Esophagus muscularis mucosa (tissue), 4 donors: ENCODE measurements around the gene IGSF23. TPM values are rescaled to one million over a fixed set of nuclear protein-coding genes. Genes with fewer than 3 reads are reported as not detected.
A peak's percentile ranks its signal among the peaks of the same experiment; 100 is the strongest.

ENCODE experiments used
- DNase-seq: peaks from one replicate; pipeline ENCODE4 v3.0.0-alpha.2; 2017; ENCODE audit errors: extremely low spot score
- H3K27ac ChIP-seq, 4 donors: fragments of 200-600 bp; sonication (generic); replicated peaks in 1 of 4; 1 replicate in 3 of 4; 2 replicates in 1 of 4; pipeline ENCODE4 v1.5.1; 2016 to 2019; ENCODE audit warnings: mild to moderate bottlenecking in 1 of 4
- H3K27me3 ChIP-seq, 4 donors: fragments of 200-600 bp; sonication (generic); one replicate each; pipeline versions ENCODE4 v1.5.1 to v1.6.0; 2016 to 2019
- H3K36me3 ChIP-seq, 4 donors: fragments of 200-600 bp; sonication (generic); one replicate each; pipeline ENCODE4 v1.5.1; 2016 to 2019
- H3K4me1 ChIP-seq, 4 donors: fragments of 200-600 bp; sonication (generic); one replicate each; pipeline ENCODE4 v1.5.1; 2016 to 2019
- H3K4me3 ChIP-seq, 4 donors: fragments of 200-600 bp; sonication (generic); 1 replicate in 2 of 4; 2 replicates in 2 of 4; pipeline ENCODE4 v1.5.1; 2016 to 2019; ENCODE audit warnings: mild to moderate bottlenecking in 4 of 4, moderate library complexity in 1 of 4
- H3K9me3 ChIP-seq, 4 donors: fragments of 200-600 bp; sonication (generic); 1 replicate in 3 of 4; 2 replicates in 1 of 4; pipeline ENCODE4 v1.5.1; 2016 to 2019
- CTCF ChIP-seq, 3 experiments: fragments of 200-600 bp in 2 of 3; fragments of 450-650 bp in 1 of 3; sonication (generic) in 2 of 3; IDR thresholded peaks; one replicate each; pipeline ENCODE4 v1.5.1; 2017 to 2019; ENCODE audit warnings: antibody characterized with exemption in 3 of 3, mild to moderate bottlenecking in 2 of 3, moderate library complexity in 1 of 3
- EP300 ChIP-seq: sonication (generic); formaldehyde crosslinking; IDR thresholded peaks from one replicate; pipeline ENCODE4 v1.6.1; 2017; ENCODE audit warnings: antibody characterized with exemption
- POLR2A ChIP-seq: fragments of 450-650 bp; IDR thresholded peaks from one replicate; pipeline ENCODE4 v1.6.1; 2017; ENCODE audit warnings: antibody characterized with exemption, moderate library complexity, mild to moderate bottlenecking, low read depth
- POLR2AphosphoS5 ChIP-seq, 2 donors: sonication (generic); formaldehyde crosslinking; IDR thresholded peaks; one replicate each; pipeline ENCODE4 v1.6.1; 2017; ENCODE audit warnings: antibody characterized with exemption in 2 of 2
- WGBS: methylation state at CpG from one replicate; pipeline ENCODE4 v1.1.5; 2018; 5-methylcytosine and 5-hydroxymethylcytosine counted together
- intact Hi-C: fragments of 100-400 bp; cut with DNase I; formaldehyde crosslinking; loops from one replicate; pipeline ENCODE4 v1.15.1; 2023
- total RNA-seq, 4 donors: library from RNA; depleted of rRNA; stranded (reverse); fragments of >200 nt; gene quantifications; one replicate each; pipeline versions ENCODE4 v1.1.0 to v1.2.1, GENCODE V29; 2016

The IGSF23 gene
- total RNA-seq, 4 donors from 2014 or later, result not detected

- Histone ChIP-seq H3K27me3 (peaks cover 0 to 29% (median 0%) of the 10 kb centered on the region in 4 donors), H3K27ac (peak overlapping the region in 1 of 4 donors; percentile 19), H3K4me1 (peaks cover 0 to 16% (median 4%) of the 10 kb centered on the region in 4 donors), H3K4me3 (no peak overlapping the region), H3K9me3 (peaks cover 0 to 2% (median under 1%) of the 10 kb centered on the region in 4 donors), H3K36me3 (no peaks in the 10 kb centered on the region)
- intact Hi-C loops, result no loop called here
- no peak for DNase-seq
- no peak for TF ChIP-seq EP300
- TF ChIP-seq POLR2AphosphoS5 (IDR thresholded peaks at IDR 0.05), result peak in 1 of 2 donors; percentile 28
- TF ChIP-seq POLR2A, result no peak
- no peak for TF ChIP-seq CTCF (IDR thresholded peaks at IDR 0.05)
- WGBS, result 77% methylated on average over 8 of the region's 8 CpGs
Observed at GRCh38 chr19:44603201-44603945, 10.0 kb upstream of the IGSF23 start.

DNA sequence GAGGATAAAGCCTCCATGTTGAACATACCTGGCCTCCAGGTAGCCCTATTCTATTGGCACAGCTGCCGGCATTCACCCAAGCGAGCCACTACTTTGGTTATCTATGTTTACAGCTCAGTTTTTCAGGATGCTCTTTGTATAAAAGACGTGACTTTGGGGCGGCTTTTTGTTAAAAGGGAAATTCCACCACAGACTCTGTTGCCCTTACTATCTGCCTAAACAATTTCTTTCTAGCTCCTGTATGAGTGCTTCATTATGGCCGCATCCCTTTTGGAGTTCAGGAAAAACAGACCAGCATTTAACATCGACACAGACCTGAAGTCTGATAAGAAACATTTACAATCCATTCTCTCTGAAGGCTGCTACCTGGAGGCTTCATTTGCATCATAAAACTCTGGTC, 9.1 kb upstream of the IGSF23 start:
- H3K27ac ChIP-seq, result no peak overlapping the region
- TF ChIP-seq POLR2A, result no peak
- no peak for TF ChIP-seq CTCF (IDR thresholded peaks at IDR 0.05)
- TF ChIP-seq POLR2AphosphoS5 (IDR thresholded peaks at IDR 0.05), result no peak
- no peak for TF ChIP-seq EP300

GRCh38 chr19:44605547-44605946, 7.8 kb upstream of the IGSF23 start:
- H3K4me1 ChIP-seq, result peaks cover 0 to 18% (median 4%) of the 10 kb centered on the region in 4 donors
- intact Hi-C loops, result no loop called here
- H3K36me3 ChIP-seq, result no peaks in the 10 kb centered on the region
- H3K9me3 ChIP-seq, result no peaks in the 10 kb centered on the region
- no peak overlapping the region for H3K4me3 ChIP-seq
- H3K27me3 ChIP-seq, result peaks cover 0 to 20% (median 0%) of the 10 kb centered on the region in 4 donors
- WGBS, result 31% methylated on average over 1 of the region's 1 CpG
- DNase-seq, result no peak
- TF ChIP-seq CTCF (IDR thresholded peaks at IDR 0.05) (no peak), POLR2A (no peak), POLR2AphosphoS5 (IDR thresholded peaks at IDR 0.05) (no peak)
- H3K27ac ChIP-seq, result no peak overlapping the region

More for the DNA sequence above, 9.1 kb upstream of the IGSF23 start:
- Histone ChIP-seq H3K27me3 (peaks cover 0 to 20% (median 0%) of the 10 kb centered on the region in 4 donors), H3K4me1 (peaks cover 0 to 18% (median 4%) of the 10 kb centered on the region in 4 donors), H3K9me3 (no peaks in the 10 kb centered on the region), H3K36me3 (no peaks in the 10 kb centered on the region), H3K4me3 (no peak overlapping the region)
- intact Hi-C loops, result no loop called here
- no peak for DNase-seq
- WGBS, result 79% methylated on average over 6 of the region's 6 CpGs

DNA sequence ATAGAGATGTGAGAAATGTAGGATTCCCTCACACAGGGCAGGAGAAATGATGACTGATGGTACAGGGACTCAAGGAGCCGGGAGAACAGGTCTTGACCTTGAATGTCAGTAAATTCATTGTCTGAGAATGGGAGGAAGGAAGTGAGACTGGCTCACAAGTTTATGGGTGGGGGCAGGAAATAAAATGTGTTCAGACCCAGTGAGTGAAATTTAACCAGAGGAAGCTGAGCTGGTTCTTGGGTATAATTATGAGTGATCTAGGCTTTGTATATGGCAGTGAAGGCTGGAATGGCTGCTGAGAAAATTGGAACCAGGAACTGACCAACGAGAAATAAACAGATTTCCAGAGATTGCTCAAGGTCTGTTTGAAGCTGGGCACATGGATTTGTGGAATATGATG, 6.3 kb upstream of the IGSF23 start:
- intact Hi-C loops, result no loop called here
- peak overlapping the region in 2 of 4 donors; percentile 32 to 36 for H3K27ac ChIP-seq
- no peak for DNase-seq
- 47% methylated on average over 2 of the region's 2 CpGs for WGBS
- TF ChIP-seq POLR2A, result no peak
- peak; percentile 32 to 48 for TF ChIP-seq POLR2AphosphoS5 (IDR thresholded peaks at IDR 0.05)
- no peaks in the 10 kb centered on the region for H3K36me3 ChIP-seq
- H3K4me3 ChIP-seq, result no peak overlapping the region
- H3K4me1 ChIP-seq, result peaks cover 0 to 18% (median 4%) of the 10 kb centered on the region in 4 donors
- peaks cover 0 to 25% (median 0%) of the 10 kb centered on the region in 4 donors for H3K27me3 ChIP-seq
- H3K9me3 ChIP-seq, result no peaks in the 10 kb centered on the region

GRCh38 chr19:44607917-44608316, 5.4 kb upstream of the IGSF23 start:
- Histone ChIP-seq H3K4me3 (no peak overlapping the region), H3K36me3 (no peaks in the 10 kb centered on the region), H3K9me3 (no peaks in the 10 kb centered on the region), H3K27ac (peak overlapping the region in 1 of 4 donors; percentile 36), H3K27me3 (peaks cover 0 to 23% (median 0%) of the 10 kb centered on the region in 4 donors), H3K4me1 (peaks cover 0 to 18% (median 4%) of the 10 kb centered on the region in 4 donors)
- no peak for DNase-seq
- intact Hi-C loops, result no loop called here
- TF ChIP-seq EP300 (no peak), POLR2AphosphoS5 (IDR thresholded peaks at IDR 0.05) (no peak), POLR2A (no peak), CTCF (IDR thresholded peaks at IDR 0.05) (no peak)
- 56% methylated on average over 3 of the region's 3 CpGs for WGBS
